ENCODE data around the gene SUCLG2.

SUCLG2 gene

GRCh38 chr3:67601919-67602608, 52.3 kb downstream of the SUCLG2 start:
- no peak for DNase-seq (ENCODE audit: extremely low read depth, insufficient read length)
- H3K27me3 ChIP-seq (replicated peaks; ENCODE audit: control insufficient read depth, insufficient read depth, low read length): no peaks in the 10 kb centered on the region
- TF ChIP-seq CTCF (IDR thresholded peaks at IDR 0.05; ENCODE audit: insufficient read depth, low read length, poor library complexity, severe bottlenecking): no peak
- no peaks in the 10 kb centered on the region; the same call in none of the 2 replicates for H3K36me3 ChIP-seq (ENCODE audit: control insufficient read depth, insufficient read depth, low read length)
- no peak overlapping the region for H3K4me3 ChIP-seq (replicated peaks; ENCODE audit: low read depth, low read length)

GRCh38 chr3:67601385-67601784, 53.0 kb downstream of the SUCLG2 start:
- no peaks in the 10 kb centered on the region; the same call in none of the 2 replicates for H3K36me3 ChIP-seq (ENCODE audit: control insufficient read depth, insufficient read depth, low read length)
- H3K27me3 ChIP-seq (replicated peaks; ENCODE audit: control insufficient read depth, insufficient read depth, low read length): no peaks in the 10 kb centered on the region
- no peak for TF ChIP-seq CTCF (IDR thresholded peaks at IDR 0.05; ENCODE audit: insufficient read depth, low read length, poor library complexity, severe bottlenecking)
- H3K4me3 ChIP-seq (replicated peaks; ENCODE audit: low read depth, low read length): no peak overlapping the region
- no peak for DNase-seq (ENCODE audit: extremely low read depth, insufficient read length)

GRCh38 chr3:67599821-67600220, 54.6 kb downstream of the SUCLG2 start:
- no peaks in the 10 kb centered on the region for H3K27me3 ChIP-seq (replicated peaks; ENCODE audit: control insufficient read depth, insufficient read depth, low read length)
- no peak for DNase-seq (ENCODE audit: extremely low read depth, insufficient read length)
- TF ChIP-seq CTCF (IDR thresholded peaks at IDR 0.05; ENCODE audit: insufficient read depth, low read length, poor library complexity, severe bottlenecking): no peak
- no peak overlapping the region for H3K4me3 ChIP-seq (replicated peaks; ENCODE audit: low read depth, low read length)
- no peaks in the 10 kb centered on the region; the same call in 1 of the 2 replicates for H3K36me3 ChIP-seq (ENCODE audit: control insufficient read depth, insufficient read depth, low read length)

- Histone ChIP-seq H3K36me3 (ENCODE audit: control insufficient read depth, insufficient read depth, low read length) (no peaks in the 10 kb centered on the region; the same call in 1 of the 2 replicates), H3K4me3 (replicated peaks; ENCODE audit: low read depth, low read length) (no peak overlapping the region), H3K27me3 (replicated peaks; ENCODE audit: control insufficient read depth, insufficient read depth, low read length) (no peaks in the 10 kb centered on the region)
- no peak for TF ChIP-seq CTCF (IDR thresholded peaks at IDR 0.05; ENCODE audit: insufficient read depth, low read length, poor library complexity, severe bottlenecking)
- no peak for DNase-seq (ENCODE audit: extremely low read depth, insufficient read length)
Observed at GRCh38 chr3:67598814-67599556, 55.4 kb downstream of the SUCLG2 start.

GRCh38 chr3:67595424-67595823, 59.0 kb downstream of the SUCLG2 start:
- Histone ChIP-seq H3K27me3 (replicated peaks; ENCODE audit: control insufficient read depth, insufficient read depth, low read length) (no peaks in the 10 kb centered on the region), H3K4me3 (replicated peaks; ENCODE audit: low read depth, low read length) (no peak overlapping the region), H3K36me3 (ENCODE audit: control insufficient read depth, insufficient read depth, low read length) (no peaks in the 10 kb centered on the region; the same call in 1 of the 2 replicates)
- DNase-seq (ENCODE audit: extremely low read depth, insufficient read length): no peak
- no peak for TF ChIP-seq CTCF (IDR thresholded peaks at IDR 0.05; ENCODE audit: insufficient read depth, low read length, poor library complexity, severe bottlenecking)

All from GM06990 (cell line).